Activated B cell treated with CpG ODN at 0.5 μM for 24 hours (primary cell): Measurements from ENCODE around the gene RGSL1. TPM values are rescaled to one million over a fixed set of nuclear protein-coding genes. Genes with fewer than 3 reads are reported as not detected.

Experiments
- ATAC-seq: fragments of 200-7000 bp; cut with Tn5 transposase; one replicate; pipeline ENCODE4 v1.10.0; 2021; ENCODE audit warnings: low read depth, mild to moderate bottlenecking, moderate library complexity
- CTCF ChIA-PET: fragments of 350-600 bp; sonication (Branson Sonifier 250); formaldehyde crosslinking; loops from one replicate; lab custom pipeline; 2021; ENCODE audit warnings: antibody characterized with exemption; lab: Charles Lee
- POLR2A ChIA-PET: fragments of 350-600 bp; sonication (Branson Sonifier 250); formaldehyde crosslinking; loops from one replicate; lab custom pipeline; 2021; ENCODE audit warnings: antibody characterized with exemption; lab: Charles Lee
- DNase-seq: peaks from one replicate; pipeline ENCODE4 v3.0.0; 2022
- H3K27ac Mint-ChIP-seq: one replicate; pipeline ENCODE4 v1.8.0; 2020; ENCODE audit warnings: mixed read lengths
- H3K27me3 Mint-ChIP-seq: one replicate; pipeline ENCODE4 v1.8.0; 2021; ENCODE audit warnings: mixed read lengths
- H3K36me3 Mint-ChIP-seq: one replicate; pipeline ENCODE4 v1.8.0; 2021; ENCODE audit warnings: low read depth, mixed read lengths
- H3K4me1 Mint-ChIP-seq: one replicate; pipeline ENCODE4 v1.8.0; 2021; ENCODE audit warnings: mixed read lengths
- H3K4me3 Mint-ChIP-seq: one replicate; pipeline ENCODE4 v1.8.0; 2020; ENCODE audit warnings: mild to moderate bottlenecking, mixed read lengths
- H3K9me3 Mint-ChIP-seq: one replicate; pipeline ENCODE4 v1.8.0; 2020; ENCODE audit warnings: mixed read lengths
- CTCF ChIP-seq: fragments of 200-600 bp; IDR thresholded peaks from one replicate; pipeline ENCODE4 v1.8.0; 2022; ENCODE audit warnings: antibody characterized with exemption, mild to moderate bottlenecking
- intact Hi-C: fragments of 100-400 bp; cut with micrococcal nuclease; formaldehyde crosslinking; loops from one replicate; pipeline ENCODE4 v1.15.1; 2024
- total RNA-seq: library from RNA; stranded (reverse); gene quantifications from 2 replicates; pipeline ENCODE4 v1.2.3, GENCODE V29; 2022

RGSL1 gene
- total RNA-seq, 1 donor from 2014 or later, result not detected

- Mint-ChIP-seq H3K27ac (peak overlapping the region; percentile 73), H3K27me3 (no peaks in the 10 kb centered on the region), H3K36me3 (peaks cover 9% of the 10 kb centered on the region), H3K4me3 (no peak overlapping the region), H3K4me1 (peaks cover 4% of the 10 kb centered on the region), H3K9me3 (no peaks in the 10 kb centered on the region)
- TF ChIP-seq CTCF, result no peak
- ChIA-PET CTCF (interaction anchor here (0.8 to 16.1 kb wide), 3 partner anchors 9 to 182 kb away, joined by 3 to 562 read pairs (median 4); partner anchors contain the start of gene NPL), POLR2A (interaction anchor here (0.7 to 3.8 kb wide), 9 partner anchors 12 to 237 kb away, joined by 3 to 33 read pairs (median 5); partner anchors contain the start of genes DHX9 and RNASEL)
- ATAC-seq (no peak), DNase-seq (no peak)
- intact Hi-C loops, result loop anchor here (5.0 kb wide), 1 partner anchor 74 kb away; no protein-coding TSS in a partner anchor
Observed at GRCh38 chr1:182602935-182603645, 153.1 kb downstream of the RGSL1 start.

- intact Hi-C loops, result loop anchor here (1.0 to 5.0 kb wide), 4 partner anchors 12 to 236 kb away; partner anchors contain the start of gene DHX9
- ChIA-PET POLR2A (interaction anchor here (0.7 to 3.8 kb wide), 7 partner anchors 11 to 183 kb away, joined by 3 to 33 read pairs (median 5); partner anchors contain the start of gene RNASEL), CTCF (interaction anchor here (0.8 to 16.1 kb wide), 4 partner anchors 8 to 181 kb away, joined by 3 to 562 read pairs (median 4); partner anchors contain the start of gene NPL)
- TF ChIP-seq CTCF, result no peak
- peaks cover 9% of the 10 kb centered on the region for H3K36me3 Mint-ChIP-seq
- no peak for DNase-seq
- peak overlapping the region; percentile 73 for H3K27ac Mint-ChIP-seq
- H3K9me3 Mint-ChIP-seq, result no peaks in the 10 kb centered on the region
- peaks cover 4% of the 10 kb centered on the region for H3K4me1 Mint-ChIP-seq
- H3K27me3 Mint-ChIP-seq, result no peaks in the 10 kb centered on the region
- H3K4me3 Mint-ChIP-seq, result no peak overlapping the region
- peak; percentile 4 for ATAC-seq
Observed at GRCh38 chr1:182603646-182604174, 153.8 kb downstream of the RGSL1 start.

GRCh38 chr1:182604175-182605164 is 154.5 kb downstream of the RGSL1 start, which contains the start of gene RGS16:
TSS of gene RGS16 (minus strand) at chr1:182604389. CDS start at chr1:182604259, 130 bp downstream.
- Mint-ChIP-seq H3K4me3 (no peak within 1 kb of the TSS), H3K27ac (peak within 1 kb of the TSS; percentile 73), H3K27me3 (no peaks in the 10 kb centered on the region), H3K9me3 (no peaks in the 10 kb centered on the region), H3K4me1 (peaks cover 4% of the 10 kb centered on the region), H3K36me3 (peaks cover 7% of the 10 kb centered on the region)
- ATAC-seq, result peak; percentile 98
- POLR2A ChIA-PET, result interaction anchor here (0.6 to 3.8 kb wide), 8 partner anchors 10 to 236 kb away, joined by 3 to 33 read pairs (median 4); partner anchors contain the start of gene RNASEL
- CTCF ChIA-PET, result interaction anchor here (0.6 to 16.1 kb wide), 4 partner anchors 9 to 358 kb away, joined by 3 to 562 read pairs (median 4); partner anchors contain the start of gene NPL
- peak; percentile 88 for DNase-seq
- no peak for TF ChIP-seq CTCF
- intact Hi-C loops, result loop anchor here (1.0 to 5.0 kb wide), 4 partner anchors 11 to 235 kb away; partner anchors contain the start of gene DHX9

GRCh38 chr1:182607566-182607965 is 157.6 kb downstream of the RGSL1 start:
- no peaks in the 10 kb centered on the region for H3K36me3 Mint-ChIP-seq
- intact Hi-C loops, result no loop called here
- peaks cover 4% of the 10 kb centered on the region for H3K4me1 Mint-ChIP-seq
- ATAC-seq, result no peak
- TF ChIP-seq CTCF, result no peak
- no peak overlapping the region for H3K27ac Mint-ChIP-seq
- no peak for DNase-seq
- CTCF ChIA-PET, result interaction anchor here (16.1 kb wide), 1 partner anchor 177 kb away, joined by 562 read pairs; the partner anchor contains the start of gene NPL
- POLR2A ChIA-PET, result interaction anchor here (1.2 kb wide), 1 partner anchor 8 kb away, joined by 4 read pairs; no protein-coding TSS in a partner anchor
- H3K4me3 Mint-ChIP-seq, result no peak overlapping the region
- H3K27me3 Mint-ChIP-seq, result peaks cover 6% of the 10 kb centered on the region
- H3K9me3 Mint-ChIP-seq, result no peaks in the 10 kb centered on the region
